ENCODE data around the gene GIMAP1. TPM values are rescaled to one million over a fixed set of nuclear protein-coding genes. Genes with fewer than 3 reads are reported as not detected.
A peak's percentile ranks its signal among the peaks of the same experiment; 100 is the strongest.

GIMAP1 gene
- total and polyA plus RNA-seq, 2 experiments from 2014 or later, result 0.13 TPM; not detected in 1

- WGBS (ENCODE audit: low lambda C conversion rate, missing lambda C conversion rate), result 79% methylated on average over 4 of the region's 4 CpGs
- Histone ChIP-seq H3K9me2 (replicated peaks; ENCODE audit: insufficient read depth) (no peaks in the 10 kb centered on the region), H3K4me3 (no peak overlapping the region), H3K9me3 (ENCODE audit: low read depth) (no peaks in the 10 kb centered on the region), H2AFZ (no peak overlapping the region), H3K36me3 (replicated peaks; ENCODE audit: insufficient read depth, low read depth) (no peaks in the 10 kb centered on the region), H3K79me2 (no peaks in the 10 kb centered on the region), H3K4me1 (ENCODE audit: insufficient read depth) (no peaks in the 10 kb centered on the region), H3K4me2 (no peak overlapping the region), H4K20me1 (ENCODE audit: insufficient read depth, poor library complexity, severe bottlenecking) (no peaks in the 10 kb centered on the region), H3K27ac (no peak overlapping the region), H3K27me3 (peaks cover 4% of the 10 kb centered on the region)
- no peak for DNase-seq (ENCODE audit: low spot score)
- TF ChIP-seq EZH2 (IDR thresholded peaks at IDR 0.05; ENCODE audit: borderline replicate concordance) (no peak), EZH2phosphoT487 (IDR thresholded peaks at IDR 0.05; ENCODE audit: low read depth, severe bottlenecking, unreplicated experiment) (no peak)
- TF ChIP-seq, protein P1, sequence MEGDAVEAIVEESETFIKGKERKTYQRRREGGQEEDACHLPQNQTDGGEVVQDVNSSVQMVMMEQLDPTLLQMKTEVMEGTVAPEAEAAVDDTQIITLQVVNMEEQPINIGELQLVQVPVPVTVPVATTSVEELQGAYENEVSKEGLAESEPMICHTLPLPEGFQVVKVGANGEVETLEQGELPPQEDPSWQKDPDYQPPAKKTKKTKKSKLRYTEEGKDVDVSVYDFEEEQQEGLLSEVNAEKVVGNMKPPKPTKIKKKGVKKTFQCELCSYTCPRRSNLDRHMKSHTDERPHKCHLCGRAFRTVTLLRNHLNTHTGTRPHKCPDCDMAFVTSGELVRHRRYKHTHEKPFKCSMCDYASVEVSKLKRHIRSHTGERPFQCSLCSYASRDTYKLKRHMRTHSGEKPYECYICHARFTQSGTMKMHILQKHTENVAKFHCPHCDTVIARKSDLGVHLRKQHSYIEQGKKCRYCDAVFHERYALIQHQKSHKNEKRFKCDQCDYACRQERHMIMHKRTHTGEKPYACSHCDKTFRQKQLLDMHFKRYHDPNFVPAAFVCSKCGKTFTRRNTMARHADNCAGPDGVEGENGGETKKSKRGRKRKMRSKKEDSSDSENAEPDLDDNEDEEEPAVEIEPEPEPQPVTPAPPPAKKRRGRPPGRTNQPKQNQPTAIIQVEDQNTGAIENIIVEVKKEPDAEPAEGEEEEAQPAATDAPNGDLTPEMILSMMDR (IDR thresholded peaks at IDR 0.05; ENCODE audit: poor library complexity), result no peak
These were observed 39.2 kb downstream of the GIMAP1 start for GRCh38 chr7:150755473-150756099.

- Histone ChIP-seq H3K4me2 (no peak overlapping the region), H2AFZ (no peak overlapping the region), H3K9me3 (ENCODE audit: low read depth) (no peaks in the 10 kb centered on the region), H3K79me2 (no peaks in the 10 kb centered on the region), H3K4me3 (no peak overlapping the region), H3K4me1 (ENCODE audit: insufficient read depth) (no peaks in the 10 kb centered on the region), H3K27me3 (no peaks in the 10 kb centered on the region), H3K27ac (no peak overlapping the region), H3K9me2 (replicated peaks; ENCODE audit: insufficient read depth) (no peaks in the 10 kb centered on the region), H4K20me1 (ENCODE audit: insufficient read depth, poor library complexity, severe bottlenecking) (no peaks in the 10 kb centered on the region), H3K36me3 (replicated peaks; ENCODE audit: insufficient read depth, low read depth) (no peaks in the 10 kb centered on the region)
- TF ChIP-seq EZH2phosphoT487 (IDR thresholded peaks at IDR 0.05; ENCODE audit: low read depth, severe bottlenecking, unreplicated experiment), result no peak
- no peak for TF ChIP-seq EZH2 (IDR thresholded peaks at IDR 0.05; ENCODE audit: borderline replicate concordance)
- TF ChIP-seq, protein P1 (IDR thresholded peaks at IDR 0.05; ENCODE audit: poor library complexity), result no peak
- DNase-seq (ENCODE audit: low spot score), result no peak
- WGBS (ENCODE audit: low lambda C conversion rate, missing lambda C conversion rate), result 68% methylated on average over 3 of the region's 3 CpGs
These were observed 39.8 kb downstream of the GIMAP1 start for GRCh38 chr7:150756166-150756565.

DNA sequence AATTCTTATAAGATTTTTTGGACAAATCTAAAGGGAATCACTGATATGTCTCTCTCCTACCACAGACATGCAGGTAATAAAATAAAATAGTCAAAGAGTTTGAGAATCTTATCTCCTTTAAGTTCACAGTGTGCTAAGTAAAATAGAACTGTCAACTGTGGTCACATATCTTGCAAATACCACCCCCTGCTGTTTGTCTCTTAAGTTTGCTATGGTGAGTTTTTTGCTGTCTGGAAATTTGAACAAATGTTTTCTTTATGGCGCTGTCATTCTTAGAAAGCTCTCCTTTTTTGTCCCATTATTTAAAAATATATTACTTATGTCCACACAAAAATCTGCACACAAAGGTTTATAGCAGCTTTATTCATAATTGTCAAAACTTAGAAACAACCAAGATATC, 40.4 kb downstream of the GIMAP1 start:
- H3K27me3 ChIP-seq, result no peaks in the 10 kb centered on the region
- TF ChIP-seq EZH2phosphoT487 (IDR thresholded peaks at IDR 0.05; ENCODE audit: low read depth, severe bottlenecking, unreplicated experiment), result no peak
- TF ChIP-seq, protein P1 (IDR thresholded peaks at IDR 0.05; ENCODE audit: poor library complexity), result peak; percentile 48
- no peak for TF ChIP-seq EZH2 (IDR thresholded peaks at IDR 0.05; ENCODE audit: borderline replicate concordance)
- no peaks in the 10 kb centered on the region for H3K4me1 ChIP-seq (ENCODE audit: insufficient read depth)
- 72% methylated on average over 1 of the region's 1 CpG for WGBS (ENCODE audit: low lambda C conversion rate, missing lambda C conversion rate)
- no peaks in the 10 kb centered on the region for H3K36me3 ChIP-seq (replicated peaks; ENCODE audit: insufficient read depth, low read depth)
- H4K20me1 ChIP-seq (ENCODE audit: insufficient read depth, poor library complexity, severe bottlenecking), result no peaks in the 10 kb centered on the region
- H3K4me3 ChIP-seq, result no peak overlapping the region
- no peak overlapping the region for H3K27ac ChIP-seq
- H3K9me3 ChIP-seq (ENCODE audit: low read depth), result no peaks in the 10 kb centered on the region
- H3K79me2 ChIP-seq, result no peaks in the 10 kb centered on the region
- no peak for DNase-seq (ENCODE audit: low spot score)
- H2AFZ ChIP-seq, result no peak overlapping the region
- no peak overlapping the region for H3K4me2 ChIP-seq
- H3K9me2 ChIP-seq (replicated peaks; ENCODE audit: insufficient read depth), result no peaks in the 10 kb centered on the region
